HG03025 (cell line): ENCODE measurements around the gene PRKN.

Experiments used
- ATAC-seq: cut with Tn5 transposase; IDR thresholded peaks from one replicate; pipeline ENCODE4 v1.9.1; 2021; ENCODE audit warnings: mild to moderate bottlenecking, moderate library complexity; ENCODE audit not compliant: unreplicated experiment, low FRiP score

The PRKN gene

DNA sequence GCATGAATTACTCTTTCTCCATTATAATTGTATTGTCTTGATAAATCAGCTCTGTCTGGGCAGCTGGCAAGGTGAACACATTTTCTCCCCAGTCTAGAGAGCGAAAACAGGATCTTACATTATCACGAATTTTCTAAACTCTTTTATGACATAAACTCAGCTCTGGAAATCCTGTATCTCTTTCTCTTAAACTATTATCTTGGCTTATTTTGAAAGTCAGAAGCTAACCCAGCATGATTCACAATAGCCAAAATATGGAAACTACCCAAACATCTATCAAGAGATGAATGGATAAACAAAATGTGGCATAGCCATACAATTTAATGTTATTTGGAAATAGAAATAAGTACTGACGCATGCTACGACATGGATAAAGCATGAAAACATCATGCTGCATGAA is 1427.8 kb downstream of the PRKN start:
- no peak for ATAC-seq
